ENCODE results near the gene MYL9. TPM values are rescaled to one million over a fixed set of nuclear protein-coding genes. Genes with fewer than 3 reads are reported as not detected.

Gene MYL9
- total and polyA plus RNA-seq, 10 of the 15 experiments (the other 5 are each of a cell fraction or from before 2014, with no cell fraction given), result 0.28 to 1.7 (median 0.63) TPM; not detected in 3

DNA sequence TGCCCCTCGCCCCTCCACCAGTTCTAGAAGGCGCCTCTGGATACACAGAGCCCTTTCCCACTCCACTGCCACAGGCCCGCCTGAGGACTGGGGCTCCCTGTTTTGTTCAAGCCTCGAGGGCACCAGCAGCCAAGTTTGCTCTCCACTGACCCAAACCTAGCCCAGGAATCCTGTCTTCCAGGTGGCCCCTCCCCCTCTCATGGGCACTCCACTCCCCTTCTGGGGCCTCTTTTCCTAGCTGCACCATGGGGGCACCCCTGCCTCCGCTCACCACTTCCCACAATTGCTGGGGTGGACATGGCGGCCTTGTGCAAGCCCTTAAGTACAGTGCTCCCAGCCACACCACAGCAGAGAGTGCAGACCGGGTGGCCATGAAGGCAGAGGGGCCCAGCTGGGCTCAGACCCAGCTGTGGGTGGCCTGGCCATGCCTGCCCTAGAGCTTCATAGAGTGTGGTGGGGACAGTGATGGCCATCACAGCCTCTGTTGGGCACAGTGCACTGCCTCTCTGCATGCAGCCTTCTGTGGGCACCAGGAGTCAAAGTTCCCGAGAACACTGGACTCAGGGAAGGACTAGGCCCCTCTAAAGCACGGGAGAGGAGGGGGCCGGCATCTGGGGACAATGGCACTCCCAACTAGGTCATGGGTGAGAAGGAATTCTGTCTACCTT is 1.3 kb downstream of the MYL9 start:
- Histone ChIP-seq H3K79me2 (ENCODE audit: control insufficient read depth, insufficient read depth, low read length) (no peaks in the 10 kb centered on the region; the same call in 1 of the 2 replicates), H3K4me2 (ENCODE audit: control insufficient read depth, insufficient read depth) (no peak overlapping the region), H4K20me1 (ENCODE audit: control insufficient read depth, insufficient read depth) (no peaks in the 10 kb centered on the region), H3K4me1 (ENCODE audit: control insufficient read depth, insufficient read depth, low read length) (no peaks in the 10 kb centered on the region; the same call in 1 of the 2 replicates), H3K27me3 (replicated peaks in 1 of 2; ENCODE audit: control insufficient read depth in 2 of 2, insufficient read depth in 2 of 2, low read length in 1 of 2) (no peaks in the 10 kb centered on the region), H3K9ac (ENCODE audit: control insufficient read depth, insufficient read depth, low read length) (no peak overlapping the region), H2AFZ (ENCODE audit: control insufficient read depth, low read depth, low read length) (no peak overlapping the region), H3K27ac (ENCODE audit: control insufficient read depth, insufficient read depth) (no peak overlapping the region), H3K4me3 (no peak overlapping the region), H3K9me3 (replicated peaks; ENCODE audit: control insufficient read depth, insufficient read depth, low read length) (no peaks in the 10 kb centered on the region), H3K36me3 (ENCODE audit: control insufficient read depth in 2 of 2, insufficient read depth in 2 of 2, low read length in 1 of 2) (no peaks in the 10 kb centered on the region)
- ATAC-seq, result no peak
- FAIRE-seq, result no peak
- BruUV-seq (replicated peaks), result no TSS peak
- intact Hi-C loops (cut with micrococcal nuclease; ENCODE audit: unreplicated experiment), result no loop called here
- WGBS (ENCODE audit: insufficient coverage, insufficient replicate concordance, low lambda C conversion rate, missing lambda C conversion rate), result 65% methylated on average over 10 of the region's 10 CpGs
- TF ChIP-seq TCF7 (IDR thresholded peaks at IDR 0.05; ENCODE audit: borderline replicate concordance) (no peak), RUNX3 (IDR thresholded peaks at IDR 0.05; ENCODE audit: low read length) (no peak), IKZF2 (IDR thresholded peaks at IDR 0.05) (no peak)
- TF ChIP-seq, protein P1, sequence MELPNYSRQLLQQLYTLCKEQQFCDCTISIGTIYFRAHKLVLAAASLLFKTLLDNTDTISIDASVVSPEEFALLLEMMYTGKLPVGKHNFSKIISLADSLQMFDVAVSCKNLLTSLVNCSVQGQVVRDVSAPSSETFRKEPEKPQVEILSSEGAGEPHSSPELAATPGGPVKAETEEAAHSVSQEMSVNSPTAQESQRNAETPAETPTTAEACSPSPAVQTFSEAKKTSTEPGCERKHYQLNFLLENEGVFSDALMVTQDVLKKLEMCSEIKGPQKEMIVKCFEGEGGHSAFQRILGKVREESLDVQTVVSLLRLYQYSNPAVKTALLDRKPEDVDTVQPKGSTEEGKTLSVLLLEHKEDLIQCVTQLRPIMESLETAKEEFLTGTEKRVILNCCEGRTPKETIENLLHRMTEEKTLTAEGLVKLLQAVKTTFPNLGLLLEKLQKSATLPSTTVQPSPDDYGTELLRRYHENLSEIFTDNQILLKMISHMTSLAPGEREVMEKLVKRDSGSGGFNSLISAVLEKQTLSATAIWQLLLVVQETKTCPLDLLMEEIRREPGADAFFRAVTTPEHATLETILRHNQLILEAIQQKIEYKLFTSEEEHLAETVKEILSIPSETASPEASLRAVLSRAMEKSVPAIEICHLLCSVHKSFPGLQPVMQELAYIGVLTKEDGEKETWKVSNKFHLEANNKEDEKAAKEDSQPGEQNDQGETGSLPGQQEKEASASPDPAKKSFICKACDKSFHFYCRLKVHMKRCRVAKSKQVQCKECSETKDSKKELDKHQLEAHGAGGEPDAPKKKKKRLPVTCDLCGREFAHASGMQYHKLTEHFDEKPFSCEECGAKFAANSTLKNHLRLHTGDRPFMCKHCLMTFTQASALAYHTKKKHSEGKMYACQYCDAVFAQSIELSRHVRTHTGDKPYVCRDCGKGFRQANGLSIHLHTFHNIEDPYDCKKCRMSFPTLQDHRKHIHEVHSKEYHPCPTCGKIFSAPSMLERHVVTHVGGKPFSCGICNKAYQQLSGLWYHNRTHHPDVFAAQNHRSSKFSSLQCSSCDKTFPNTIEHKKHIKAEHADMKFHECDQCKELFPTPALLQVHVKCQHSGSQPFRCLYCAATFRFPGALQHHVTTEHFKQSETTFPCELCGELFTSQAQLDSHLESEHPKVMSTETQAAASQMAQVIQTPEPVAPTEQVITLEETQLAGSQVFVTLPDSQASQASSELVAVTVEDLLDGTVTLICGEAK (IDR thresholded peaks at IDR 0.05; ENCODE audit: borderline replicate concordance), result no peak
- SMC1A ChIA-PET (ENCODE audit: uncharacterized antibody, unreplicated experiment), result no interaction called here
- POLR2A ChIA-PET, result interaction anchor here (0.5 kb wide), 1 partner anchor 1232 kb away, joined by 4 read pairs; no protein-coding TSS in a partner anchor
- RAD21 ChIA-PET (ENCODE audit: unreplicated experiment), result interaction anchor here (1.1 kb wide), 1 partner anchor 321 kb away, joined by 3 read pairs; no protein-coding TSS in a partner anchor
- CTCF ChIA-PET, result interaction anchor here (0.7 to 1.1 kb wide), 2 partner anchors 39 to 62 kb away, joined by 3 to 5 read pairs; no protein-coding TSS in a partner anchor
- DNase-seq (ENCODE audit: low read depth, low spot score), result no peak
- in situ Hi-C loops (cut with MboI), result no loop called here

Measured in GM12878 (cell line).